Lung microvascular endothelial cell (primary cell): Measurements from ENCODE around the gene LRP8. TPM values are rescaled to one million over a fixed set of nuclear protein-coding genes. Genes with fewer than 3 reads are reported as not detected.
A peak's percentile ranks its signal among the peaks of the same experiment; 100 is the strongest.
"Not testable (repeated sequence)": the region's sequence is repeated elsewhere in the genome, so short reads cannot be mapped to it uniquely, and the experiment has no call there.

ENCODE experiments used
- DNase-seq, 2 donors: peaks; one replicate each; pipeline versions ENCODE4 v3.0.0 to v3.0.0-alpha.2; 2010; ENCODE audit warnings: low read depth in 2 of 2
- total RNA-seq: library from RNA; depleted of rRNA; stranded (reverse); fragments of >200 nt; gene quantifications from 2 replicates; pipeline ENCODE4 v1.2.1, GENCODE V29; 2014

LRP8 gene
- total RNA-seq, 1 donor from 2014 or later = 7.7 TPM

DNA sequence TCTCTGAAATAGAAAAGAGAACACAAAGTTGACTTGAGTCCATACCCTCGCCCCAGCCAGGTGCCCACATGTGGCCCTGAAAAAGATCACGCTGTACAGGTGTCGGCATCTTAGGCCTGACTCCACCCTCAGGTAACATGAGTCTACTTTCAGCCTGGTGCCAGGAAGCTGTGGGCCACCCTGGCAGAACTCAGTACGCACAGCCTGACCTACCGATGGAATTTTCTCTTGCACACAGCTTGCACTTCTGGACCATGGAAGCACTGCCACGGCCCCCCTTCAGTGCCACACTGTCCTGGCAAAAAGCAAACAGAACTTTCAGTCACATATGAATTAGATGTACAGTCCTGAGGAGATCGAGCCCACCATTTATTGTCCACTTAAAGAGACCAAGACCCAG, 109.7 kb downstream of the LRP8 start:
- no peak for DNase-seq

DNA sequence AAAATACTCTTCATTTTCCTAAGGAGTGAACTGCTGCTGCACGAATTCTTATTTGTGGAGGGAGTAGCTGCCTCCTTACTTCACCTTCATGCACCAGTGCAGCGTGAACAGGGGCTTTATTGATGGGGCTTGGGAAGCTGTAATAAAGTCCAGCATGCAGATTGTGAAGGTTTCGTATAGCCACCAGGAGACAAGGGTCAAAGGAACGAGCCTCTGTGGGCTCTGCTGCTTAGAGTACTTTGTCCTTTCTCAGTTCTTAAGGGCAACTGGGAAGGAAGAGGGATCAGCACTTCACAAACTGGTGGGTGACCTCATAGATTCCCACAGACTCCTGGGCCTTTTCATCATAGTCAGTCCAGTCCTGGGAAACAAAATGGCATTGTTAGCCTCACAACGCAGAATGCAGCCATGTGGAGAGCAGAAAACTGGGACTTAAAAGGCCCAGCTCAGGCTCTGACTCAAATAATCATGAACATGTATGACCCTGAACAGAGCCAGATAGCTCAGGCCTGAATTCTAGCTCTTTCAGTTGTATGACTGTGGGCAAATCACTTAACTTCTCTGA, 113.4 kb downstream of the LRP8 start:
- DNase-seq = no peak

DNA sequence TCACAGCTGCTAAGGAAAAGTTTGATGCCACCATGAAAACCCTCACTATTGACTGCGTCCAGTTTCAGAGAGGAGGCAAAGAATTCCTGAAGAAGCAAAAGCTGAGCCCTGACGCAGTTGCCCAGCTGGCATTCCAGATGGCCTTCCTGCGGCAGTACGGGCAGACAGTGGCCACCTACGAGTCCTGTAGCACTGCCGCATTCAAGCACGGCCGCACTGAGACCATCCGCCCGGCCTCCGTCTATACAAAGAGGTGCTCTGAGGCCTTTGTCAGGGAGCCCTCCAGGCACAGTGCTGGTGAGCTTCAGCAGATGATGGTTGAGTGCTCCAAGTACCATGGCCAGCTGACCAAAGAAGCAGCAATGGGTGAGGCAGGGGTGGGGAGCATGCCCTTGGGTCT, 116.9 kb downstream of the LRP8 start:
- no peak for DNase-seq

DNA sequence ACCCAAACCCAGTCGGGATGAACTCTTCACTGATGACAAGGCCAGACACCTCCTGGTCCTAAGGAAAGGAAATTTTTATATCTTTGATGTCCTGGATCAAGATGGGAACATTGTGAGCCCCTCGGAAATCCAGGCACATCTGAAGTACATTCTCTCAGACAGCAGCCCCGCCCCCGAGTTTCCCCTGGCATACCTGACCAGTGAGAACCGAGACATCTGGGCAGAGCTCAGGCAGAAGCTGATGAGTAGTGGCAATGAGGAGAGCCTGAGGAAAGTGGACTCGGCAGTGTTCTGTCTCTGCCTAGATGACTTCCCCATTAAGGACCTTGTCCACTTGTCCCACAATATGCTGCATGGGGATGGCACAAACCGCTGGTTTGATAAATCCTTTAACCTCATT, 117.5 kb downstream of the LRP8 start:
- no peak for DNase-seq

DNA sequence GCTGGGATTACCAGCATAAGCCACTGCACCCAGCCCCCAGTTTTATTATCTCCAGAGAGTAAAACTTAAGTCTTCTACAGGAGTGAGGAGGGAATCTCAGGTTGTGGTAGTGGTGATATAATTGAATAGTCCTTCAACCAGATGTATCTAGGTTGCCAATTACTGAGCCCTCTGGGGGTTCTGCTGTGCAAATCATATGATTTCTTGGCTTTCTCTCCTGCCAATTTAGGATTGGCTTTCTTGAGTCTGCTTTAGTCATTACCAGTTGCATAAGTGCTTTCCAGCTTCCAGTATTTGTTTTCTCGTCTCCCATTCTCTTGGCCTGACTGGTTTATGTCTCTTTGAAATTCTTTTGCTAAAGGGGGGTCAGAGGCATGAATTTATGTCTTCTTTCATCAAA, 120.1 kb downstream of the LRP8 start:
- no peak for DNase-seq

DNA sequence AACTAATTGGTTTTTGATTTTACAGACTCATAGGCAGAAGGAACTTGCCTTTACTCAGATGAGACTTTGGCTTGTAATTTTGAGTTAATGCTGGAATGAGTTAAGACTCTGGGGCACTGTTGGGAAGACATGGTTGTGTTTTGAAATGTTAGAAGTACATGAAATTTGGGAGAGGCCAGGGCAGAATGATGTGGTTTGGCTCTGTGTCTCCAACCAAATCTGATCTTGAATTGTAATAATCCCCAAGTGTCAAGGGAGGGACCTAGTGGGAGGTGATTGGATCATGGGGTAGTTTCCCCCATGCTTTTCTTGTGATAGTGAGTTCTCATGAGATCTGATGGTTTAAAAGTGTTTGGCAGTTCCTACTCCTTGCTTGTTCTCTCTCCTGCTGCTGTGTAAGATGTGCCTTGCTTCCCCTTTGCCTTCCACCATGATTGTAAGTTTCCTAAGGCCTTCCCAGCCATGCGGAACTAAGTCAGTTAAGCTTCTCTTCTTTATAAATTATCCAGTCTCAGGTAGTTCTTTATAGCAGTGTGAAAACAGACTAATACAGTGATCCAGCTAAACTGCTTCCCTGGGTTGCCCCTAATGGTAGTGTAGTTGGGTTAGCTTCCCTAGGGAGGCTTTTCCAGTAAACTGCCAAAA, 121.0 kb downstream of the LRP8 start:
- no peak for DNase-seq

DNA sequence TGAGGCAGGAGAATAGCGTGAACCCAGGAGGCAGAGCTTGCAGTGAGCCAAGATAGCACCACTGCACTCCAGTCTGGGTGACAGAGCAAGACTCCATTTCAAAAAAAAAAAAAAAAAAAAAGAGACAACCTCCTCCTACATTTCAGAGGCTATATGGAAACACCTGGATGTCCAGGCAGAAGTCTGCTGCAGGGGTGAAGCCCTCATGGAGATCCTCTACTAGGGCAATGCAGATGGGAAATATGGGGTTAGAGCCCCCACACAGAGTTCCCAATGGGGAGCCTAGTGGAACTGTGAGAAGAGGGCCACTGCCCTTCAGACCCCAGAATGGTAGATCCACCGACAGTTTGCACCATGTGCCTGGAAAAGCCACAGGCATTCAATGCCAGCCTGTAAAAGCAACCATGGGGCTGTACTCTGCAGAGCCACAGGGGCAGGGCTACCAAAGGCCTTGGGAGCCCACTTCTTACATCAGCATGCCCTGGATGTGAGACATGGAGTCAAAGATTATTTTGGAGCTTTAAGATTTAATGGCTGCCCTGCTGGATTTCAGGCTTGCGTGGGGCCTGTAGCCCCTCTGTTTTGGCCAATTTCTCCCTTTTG, 121.7 kb downstream of the LRP8 start:
- DNase-seq = not testable (repeated sequence)

DNA sequence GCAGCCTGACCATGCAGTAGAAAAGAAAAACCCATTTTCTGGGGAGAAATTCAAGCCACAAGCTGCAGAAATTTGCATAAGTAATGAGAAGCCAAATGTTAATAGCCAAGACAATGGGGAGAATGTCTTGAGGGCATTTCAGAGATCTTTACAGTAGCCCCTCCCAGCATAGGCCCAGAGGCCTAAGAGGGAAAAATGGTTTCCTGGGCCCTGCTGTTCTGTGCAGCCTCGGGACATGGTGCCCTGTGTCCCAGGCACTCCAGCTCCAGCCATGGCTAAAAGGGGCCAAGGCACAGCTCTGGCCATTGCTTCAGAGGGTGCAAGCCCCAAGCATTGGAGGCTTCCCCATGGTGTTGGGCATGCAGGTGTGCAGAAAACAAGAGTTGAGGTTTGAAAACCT, 122.4 kb downstream of the LRP8 start:
- DNase-seq = not testable (repeated sequence)

DNA sequence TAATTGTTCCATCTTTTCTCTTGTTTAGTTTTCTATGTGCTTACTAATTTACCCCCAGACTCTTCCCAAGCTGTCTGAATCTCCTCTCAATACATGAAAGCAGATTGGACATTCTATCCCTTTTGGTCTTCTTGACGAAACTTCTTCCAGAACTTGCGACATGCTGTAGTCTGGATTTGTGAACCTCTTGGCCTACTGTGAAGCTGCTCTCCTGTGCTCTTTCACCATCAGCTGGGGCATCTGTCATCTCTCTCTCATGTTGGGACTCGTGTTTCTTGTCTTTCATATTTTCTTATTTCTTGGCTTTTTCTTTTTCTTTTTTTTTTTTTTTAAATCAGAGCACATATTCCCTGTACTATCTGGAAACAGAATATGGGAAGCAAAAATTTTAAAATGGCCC, 124.4 kb downstream of the LRP8 start:
- DNase-seq = no peak

DNA sequence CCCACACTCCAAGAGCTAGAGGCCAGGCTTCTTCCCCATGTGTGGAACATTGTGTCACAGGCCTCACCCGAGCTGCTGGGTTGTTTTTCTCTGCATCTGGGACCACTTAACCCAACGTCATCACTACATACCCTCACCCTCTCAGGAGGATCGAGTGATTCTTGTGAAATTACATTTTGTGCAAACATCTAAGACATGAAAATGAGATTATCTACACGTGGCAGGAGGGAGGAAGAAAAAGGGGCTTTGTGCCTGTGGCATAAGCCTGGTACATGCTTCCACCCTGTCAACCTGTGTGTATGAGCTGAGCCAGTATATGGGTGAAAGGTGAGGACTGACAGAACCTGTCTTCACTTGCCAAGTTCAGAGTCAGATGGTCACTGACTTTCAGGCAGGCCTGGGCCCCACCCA, 129.6 kb downstream of the LRP8 start:
- DNase-seq = no peak

DNA sequence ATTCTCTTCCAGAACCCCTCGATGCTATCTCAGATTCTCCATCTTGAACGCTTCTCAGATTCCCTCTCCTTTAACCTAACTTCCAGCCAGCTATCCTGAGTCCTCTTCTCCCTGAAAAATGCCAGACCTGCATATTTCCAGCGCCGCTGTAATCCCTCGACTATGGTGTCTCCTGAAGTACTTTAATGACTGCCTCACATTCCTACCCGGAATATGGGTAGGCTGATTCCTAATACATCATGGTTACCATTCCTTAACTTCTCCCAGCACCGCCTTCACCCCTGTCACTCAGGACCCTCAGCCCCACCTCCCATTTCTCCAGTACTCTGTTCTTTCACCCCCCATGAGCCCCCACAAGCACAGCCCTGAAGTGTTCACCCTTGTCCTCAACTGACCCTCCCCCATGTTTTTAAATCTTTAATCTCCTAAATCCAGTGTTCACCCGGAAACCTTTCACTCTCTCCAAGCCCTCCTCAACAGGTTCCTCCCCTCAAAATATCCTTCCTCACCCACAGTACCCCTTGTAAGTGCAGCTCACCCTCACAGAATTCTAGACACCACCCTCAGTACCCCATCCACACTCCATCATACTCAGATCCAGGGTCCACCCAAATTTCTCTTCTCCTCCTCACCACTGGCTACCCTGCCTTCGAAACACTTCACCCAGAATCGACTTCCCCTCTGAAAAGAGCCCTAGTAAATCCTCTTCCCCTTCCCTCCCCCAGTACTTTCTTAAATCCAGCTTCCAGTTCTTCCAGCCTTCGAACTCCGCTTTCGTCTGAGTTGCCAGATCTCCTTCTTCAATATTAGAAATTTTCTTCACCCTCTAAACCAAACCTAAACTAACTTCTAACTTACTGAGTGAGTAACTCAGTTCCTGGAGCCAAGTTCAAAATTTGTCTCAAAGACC, 130.3 kb downstream of the LRP8 start:
- peak in 1 of 2 donors; percentile 15 for DNase-seq

DNA sequence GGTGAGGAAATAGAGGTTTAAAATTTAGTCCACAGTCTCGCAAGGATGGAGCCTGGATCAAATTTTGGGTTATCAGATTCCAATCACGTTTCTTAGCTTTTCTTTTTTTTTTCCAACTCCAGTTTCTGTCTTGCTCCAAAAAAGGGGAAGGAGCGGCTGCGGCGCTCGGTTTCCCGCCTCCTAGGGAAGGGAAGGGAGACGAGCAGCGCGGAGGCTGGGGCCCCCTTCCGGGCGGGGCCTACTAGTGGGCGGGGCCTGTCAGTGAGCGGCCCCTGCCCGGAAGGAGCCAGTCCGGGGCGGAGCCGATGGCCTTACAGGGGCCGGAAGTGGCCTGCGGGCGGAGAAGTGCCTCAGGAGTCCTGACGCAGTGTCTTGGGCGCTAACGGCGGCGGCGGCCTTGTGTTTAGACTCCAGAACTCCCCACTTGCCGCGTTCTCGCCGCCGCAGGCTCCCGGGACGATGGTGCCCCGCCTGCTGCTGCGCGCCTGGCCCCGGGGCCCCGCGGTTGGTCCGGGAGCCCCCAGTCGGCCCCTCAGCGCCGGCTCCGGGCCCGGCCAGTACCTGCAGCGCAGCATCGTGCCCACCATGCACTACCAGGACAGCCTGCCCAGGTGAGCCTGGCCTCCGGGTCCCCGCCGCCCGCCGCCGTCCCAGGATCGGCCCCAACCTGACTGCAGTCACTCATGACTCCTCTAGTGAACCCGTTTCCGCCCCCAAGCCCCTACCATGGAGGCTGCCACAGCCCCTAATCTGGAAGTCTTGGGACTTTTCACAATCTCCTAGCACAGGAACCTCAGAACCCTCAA, 131.2 kb downstream of the LRP8 start, which contains the start of gene CPT2:
Gene CPT2 (plus strand): TSS at position 340 of the 806 bp plus-strand sequence. CDS start 120 bp downstream, at position 460.
- DNase-seq = peak; percentile 74 to 88

DNA sequence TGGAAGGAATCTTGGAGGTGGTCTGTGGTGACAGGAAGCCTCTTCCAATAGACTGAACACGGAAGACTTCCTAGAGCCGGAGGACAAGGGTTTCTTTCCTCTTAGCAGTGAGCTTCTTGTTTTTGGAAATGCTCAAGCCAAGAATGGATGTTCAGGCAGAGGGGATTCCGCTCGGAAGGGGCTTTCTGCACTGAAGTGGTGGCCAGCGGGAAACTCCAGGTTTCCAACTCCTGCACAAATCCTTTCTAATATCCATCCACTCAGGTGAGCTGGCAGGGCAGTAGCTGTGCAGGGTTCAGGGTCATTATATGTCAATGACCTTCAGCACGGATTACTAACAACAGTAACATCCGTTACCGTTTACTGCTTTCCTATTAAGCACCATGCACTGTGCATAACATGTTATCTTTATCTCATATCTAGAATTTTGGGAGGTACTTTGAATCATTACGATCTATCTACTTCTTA, 131.8 kb downstream of the LRP8 start:
- peak in 1 of 2 donors; percentile 17 for DNase-seq

DNA sequence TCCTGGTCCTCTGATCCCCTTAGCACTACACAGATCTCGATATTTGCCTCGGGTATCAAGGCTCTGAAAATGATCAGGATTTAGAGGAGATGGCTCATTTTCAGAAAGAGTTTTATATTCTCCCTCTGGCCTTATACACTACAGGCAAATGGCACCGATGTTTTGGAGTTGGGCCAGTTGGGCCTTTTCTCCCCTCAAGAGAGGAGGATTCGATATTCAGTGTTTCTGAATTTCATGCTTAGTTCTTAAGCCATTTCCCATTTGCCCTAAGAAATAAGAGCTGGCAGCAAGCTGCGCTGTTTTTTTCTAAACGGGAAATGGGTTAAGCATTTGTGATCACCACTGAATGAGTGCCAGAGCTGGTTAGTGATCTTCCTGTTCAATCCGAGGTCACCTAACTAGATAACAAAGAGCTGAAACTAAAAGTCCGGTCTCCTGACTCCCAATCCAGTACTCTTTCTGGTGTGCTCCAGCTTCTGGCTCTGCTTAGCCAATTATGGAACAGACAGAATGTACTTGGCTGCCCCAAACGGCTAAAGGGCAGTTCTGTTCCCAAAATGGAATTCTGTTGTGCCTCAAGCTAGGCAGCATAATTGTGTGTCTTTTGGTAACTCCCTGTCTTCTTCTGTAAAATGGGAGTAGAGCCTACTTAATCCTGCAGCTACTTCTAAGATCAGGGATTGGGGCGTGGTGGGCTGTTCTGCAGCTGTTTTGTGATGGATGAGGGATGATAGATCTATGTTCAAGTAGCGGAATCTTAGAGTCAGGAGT, 132.4 kb downstream of the LRP8 start:
- DNase-seq = peak in 1 of 2 donors; percentile 40

Other genes with a start within 250 kb of the LRP8 start
- not detected in 2 replicates for gene SLC1A7, start 185.4 kb downstream of the LRP8 start, total RNA-seq
- gene CPT2, start 131.2 kb downstream of the LRP8 start, total RNA-seq = 8.7 TPM in 2 replicates
- gene CZIB, start 107.4 kb downstream of the LRP8 start, total RNA-seq = 27.2 and 35.5 TPM in 2 replicates
- 41.0 and 42.3 TPM in 2 replicates for gene MAGOH, start 89.6 kb downstream of the LRP8 start, total RNA-seq
- gene DMRTB1, start 131.3 kb upstream of the LRP8 start, total RNA-seq = not detected in 2 replicates